HCT116 (cell line): ENCODE results near the gene TBKBP1. TPM values are rescaled to one million over a fixed set of nuclear protein-coding genes. Genes with fewer than 3 reads are reported as not detected.

Source experiments
- ATAC-seq: fragments of 200-7000 bp; cut with Tn5 transposase; 2 replicates; pipeline ENCODE4 v1.9.1; 2020; ENCODE audit warnings: mild to moderate bottlenecking, moderate library complexity
- BruUV-seq: library from RNA; stranded (reverse); fragments of 400-500 nt; replicated peaks from 2 replicates; lab custom pipeline; 2021; lab: Mats Ljungman, UMichigan
- CTCF ChIA-PET: fragments of 300-600 bp; sonication (Branson Sonifier 250); formaldehyde crosslinking; loops from one replicate; lab custom pipeline; 2021; ENCODE audit warnings: antibody characterized with exemption; lab: Charles Lee
- POLR2A ChIA-PET: fragments of 300-600, 350-600 bp; sonication (Branson Sonifier 250); formaldehyde crosslinking; loops from one replicate; lab custom pipeline; 2021; ENCODE audit warnings: antibody characterized with exemption; lab: Charles Lee
- RAD21 ChIA-PET, 2 experiments: fragments of 300-600 bp; sonication (Branson Sonifier 250); formaldehyde crosslinking; loops; one replicate each; lab custom pipeline; 2023; ENCODE audit warnings: low total read pairs in 2 of 2; ENCODE audit not compliant: uncharacterized antibody in 2 of 2, unreplicated experiment in 2 of 2, low non-redundant PET in 1 of 2; lab: Charles Lee
- DNase-seq: peaks from one replicate; pipeline ENCODE4 v3.0.0-alpha.2; 2010; ENCODE audit warnings: low read depth, low spot score
- H2AFZ ChIP-seq: fragments of 200-600 bp; shearing (Covaris generic), sonication (generic); 2 replicates; pipeline ENCODE4 v1.6.1; 2017; ENCODE audit warnings: low read depth, mixed run types, mixed read lengths, antibody characterized with exemption, low read length; ENCODE audit not compliant: poor library complexity, severe bottlenecking
- H3K27ac ChIP-seq: 2 replicates; pipeline ENCODE4 v1.5.1; 2012; ENCODE audit warnings: low read depth, low read length
- H3K27me3 ChIP-seq: fragments of 200-600 bp; sonication (generic); 2 replicates; pipeline ENCODE4 v1.6.1; 2016; ENCODE audit warnings: mixed run types, low read length, mixed read lengths; ENCODE audit not compliant: insufficient read depth
- H3K36me3 ChIP-seq, 2 experiments: fragments of 200-500 bp in 1 of 2; fragments of 200-600 bp in 1 of 2; sonication (Bioruptor generic) in 1 of 2; sonication (generic) in 1 of 2; 2 replicates each; pipeline versions ENCODE4 v1.5.1 to v1.6.1; 2014 to 2016; ENCODE audit warnings: low read length in 2 of 2, inconsistent platforms in 1 of 2, mixed read lengths in 1 of 2, mixed run types in 1 of 2; ENCODE audit not compliant: insufficient read depth in 2 of 2, control insufficient read depth in 1 of 2
- H3K4me1 ChIP-seq, 2 experiments: fragments of 200-600 bp in 1 of 2; sonication (generic) in 1 of 2; 2 replicates each; pipeline versions ENCODE4 v1.5.1 to v1.6.1; 2012 to 2017; ENCODE audit warnings: low read length in 2 of 2, inconsistent platforms in 1 of 2, mild to moderate bottlenecking in 1 of 2, mixed read lengths in 1 of 2, mixed run types in 1 of 2, moderate library complexity in 1 of 2; ENCODE audit not compliant: insufficient read depth in 2 of 2, control insufficient read depth in 1 of 2
- H3K4me2 ChIP-seq: fragments of 200-600 bp; sonication (generic); 2 replicates; pipeline ENCODE4 v1.6.1; 2017; ENCODE audit warnings: mixed run types, low read length, mixed read lengths
- H3K4me3 ChIP-seq, 2 experiments: fragments of 200-600 bp in 1 of 2; sonication (generic) in 1 of 2; replicated peaks in 1 of 2; 2 replicates each; pipeline ENCODE4 v1.5.1; 2011 to 2016; ENCODE audit warnings: low read length in 2 of 2, control low read depth in 1 of 2, low read depth in 1 of 2, mild to moderate bottlenecking in 1 of 2, mixed read lengths in 1 of 2, mixed run types in 1 of 2
- H3K79me2 ChIP-seq: fragments of 200-600 bp; sonication (generic); 2 replicates; pipeline ENCODE4 v1.6.1; 2017; ENCODE audit warnings: mild to moderate bottlenecking, mixed run types, low read length, moderate library complexity, mixed read lengths; ENCODE audit not compliant: insufficient read depth
- H3K9ac ChIP-seq: fragments of 200-600 bp; sonication (generic); 2 replicates; pipeline ENCODE4 v1.6.1; 2016; ENCODE audit warnings: low read length, mixed read lengths
- H3K9me2 ChIP-seq: fragments of 200-600 bp; sonication (generic), shearing (Covaris generic); 2 replicates; pipeline ENCODE4 v1.6.1; 2017; ENCODE audit warnings: mixed run types, mild to moderate bottlenecking, moderate library complexity; ENCODE audit not compliant: insufficient read depth
- H3K9me3 ChIP-seq, 2 experiments: fragments of 200-500 bp in 1 of 2; fragments of 200-600 bp in 1 of 2; sonication (Bioruptor generic) in 1 of 2; sonication (generic) in 1 of 2; 2 replicates each; pipeline ENCODE4 v1.6.1; 2014 to 2017; ENCODE audit warnings: low read length in 2 of 2, mixed read lengths in 2 of 2, inconsistent platforms in 1 of 2, low read depth in 1 of 2, mild to moderate bottlenecking in 1 of 2, mixed run types in 1 of 2, moderate library complexity in 1 of 2; ENCODE audit not compliant: control insufficient read depth in 1 of 2, insufficient read depth in 1 of 2
- H4K20me1 ChIP-seq: fragments of 200-600 bp; sonication (generic), shearing (Covaris generic); 2 replicates; pipeline ENCODE4 v1.6.1; 2017; ENCODE audit warnings: mixed run types, mild to moderate bottlenecking, moderate library complexity; ENCODE audit not compliant: insufficient read depth
- ATF3 ChIP-seq: IDR thresholded peaks from 2 replicates; pipeline ENCODE4 v1.6.1; 2012
- CBX3 ChIP-seq: IDR thresholded peaks from 2 replicates; pipeline ENCODE4 v1.6.1; 2012; ENCODE audit warnings: low read depth
- CEBPB ChIP-seq: IDR thresholded peaks from 2 replicates; pipeline ENCODE4 v1.6.1; 2012; ENCODE audit warnings: low read depth
- ELF1 ChIP-seq: IDR thresholded peaks from 2 replicates; pipeline ENCODE4 v1.6.1; 2012; ENCODE audit warnings: low read depth, borderline replicate concordance
- EZH2 ChIP-seq: fragments of 200-600 bp; sonication (generic); IDR thresholded peaks from 2 replicates; pipeline ENCODE4 v1.6.1; 2017; ENCODE audit warnings: antibody characterized with exemption, mixed run types
- EZH2phosphoT487 ChIP-seq: fragments of 200-600 bp; IDR thresholded peaks from 2 replicates; pipeline ENCODE4 v1.6.1; 2018; ENCODE audit warnings: antibody characterized with exemption, borderline replicate concordance
- FOSL1 ChIP-seq: IDR thresholded peaks from 2 replicates; pipeline ENCODE4 v1.6.1; 2012; ENCODE audit warnings: low read depth
- MAX ChIP-seq: IDR thresholded peaks from 2 replicates; pipeline ENCODE4 v1.6.1; 2012
- POLR2AphosphoS5 ChIP-seq: IDR thresholded peaks from 2 replicates; pipeline ENCODE4 v1.6.1; 2011; ENCODE audit warnings: mild to moderate bottlenecking, low read depth, low read length, moderate library complexity
- REST ChIP-seq: IDR thresholded peaks from 2 replicates; pipeline ENCODE4 v1.6.1; 2012; ENCODE audit warnings: low read depth
- SIN3A ChIP-seq: IDR thresholded peaks from 2 replicates; pipeline ENCODE4 v1.6.1; 2012; ENCODE audit warnings: low read depth
- SP1 ChIP-seq: IDR thresholded peaks from 2 replicates; pipeline ENCODE4 v1.6.1; 2012; ENCODE audit warnings: low read depth
- SRF ChIP-seq: IDR thresholded peaks from 2 replicates; pipeline ENCODE4 v1.6.1; 2012; ENCODE audit warnings: low read depth
- TCF7L2 ChIP-seq: IDR thresholded peaks from 2 replicates; pipeline ENCODE4 v1.7.0; 2011; ENCODE audit warnings: borderline replicate concordance, inconsistent platforms; ENCODE audit not compliant: insufficient read depth, insufficient read length; ENCODE audit errors: extremely low read depth
- YY1 ChIP-seq: IDR thresholded peaks from 2 replicates; pipeline ENCODE4 v1.6.1; 2011; ENCODE audit warnings: low read length, low read depth, moderate library complexity, mild to moderate bottlenecking; ENCODE audit not compliant: insufficient replicate concordance; ENCODE audit errors: extremely low read depth
- ZBTB33 ChIP-seq: IDR thresholded peaks from 2 replicates; pipeline ENCODE4 v1.6.1; 2011; ENCODE audit warnings: mild to moderate bottlenecking, low read length, moderate library complexity; ENCODE audit not compliant: insufficient replicate concordance; ENCODE audit errors: extremely low read depth
- ZFX ChIP-seq: fragments of 450-650 bp; IDR thresholded peaks from 2 replicates; pipeline ENCODE4 v1.6.1; 2017
- intact Hi-C: fragments of 100-400 bp; cut with micrococcal nuclease; formaldehyde crosslinking; loops from 2 replicates; pipeline ENCODE4 v1.10.0; 2022
- total RNA-seq: library from RNA; stranded (reverse); gene quantifications from one replicate; pipeline ENCODE4 v1.2.1, GENCODE V29; 2021; ENCODE audit not compliant: unreplicated experiment

Gene TBKBP1
- total RNA-seq, 1 experiment from 2014 or later, result 12.4 TPM

- TF ChIP-seq REST, result no peak
- TF ChIP-seq, all 23 proteins: peak for 0
Observed at GRCh38 chr17:47735536-47736011, 41.6 kb downstream of the TBKBP1 start (continued).

GRCh38 chr17:47736501-47737495 is 42.8 kb downstream of the TBKBP1 start:
- DNase-seq, result no peak
- Histone ChIP-seq H3K79me2 (no peaks in the 10 kb centered on the region), H3K27me3 (peaks cover 6% of the 10 kb centered on the region; the same call in 1 of the 2 replicates), H3K4me3 (no peak overlapping the region), H3K27ac (no peak overlapping the region), H3K9ac (no peak overlapping the region), H4K20me1 (no peaks in the 10 kb centered on the region), H3K9me2 (no peaks in the 10 kb centered on the region), H3K4me1 (peaks cover 0 to 9% of the 10 kb centered on the region in 2 experiments; a peak in 2 of 4 replicates), H3K4me2 (no peak overlapping the region), H2AFZ (no peak overlapping the region), H3K9me3 (no peaks in the 10 kb centered on the region), H3K36me3 (no peaks in the 10 kb centered on the region)
- ChIA-PET CTCF (no interaction called here), POLR2A (interaction anchor here (0.6 kb wide), 1 partner anchor 61 kb away, joined by 3 read pairs; no protein-coding TSS in a partner anchor), RAD21 (no interaction called here)
- intact Hi-C loops, result no loop called here
- no TSS peak for BruUV-seq
- no peak for ATAC-seq
- TF ChIP-seq MAX, result no peak
- no peak for TF ChIP-seq ZFX
- TF ChIP-seq ATF3, result no peak
- no peak for TF ChIP-seq TCF7L2
- TF ChIP-seq SRF, result no peak
- TF ChIP-seq FOSL1, result no peak
- TF ChIP-seq YY1, result no peak
- TF ChIP-seq POLR2AphosphoS5, result no peak
- no peak for TF ChIP-seq CEBPB
- TF ChIP-seq CBX3, result no peak
- no peak for TF ChIP-seq EZH2
- TF ChIP-seq ZBTB33, result no peak
- no peak for TF ChIP-seq ELF1
- TF ChIP-seq SIN3A, result no peak
- no peak for TF ChIP-seq EZH2phosphoT487
- no peak for TF ChIP-seq SP1
